Middle frontal gyrus (tissue), 1 donor: ENCODE measurements around the gene SPG11.
"Not testable (repeated sequence)": the region's sequence is repeated elsewhere in the genome, so short reads cannot be mapped to it uniquely, and the experiment has no call there.

Source experiments
- DNase-seq: peaks from one replicate; pipeline ENCODE4 v3.0.0-alpha.2; 2015; ENCODE audit warnings: low spot score; ENCODE audit errors: extremely low spot score

The SPG11 gene

GRCh38 chr15:44633603-44634002 lies 29.9 kb downstream of the SPG11 start:
- DNase-seq = no peak

DNA sequence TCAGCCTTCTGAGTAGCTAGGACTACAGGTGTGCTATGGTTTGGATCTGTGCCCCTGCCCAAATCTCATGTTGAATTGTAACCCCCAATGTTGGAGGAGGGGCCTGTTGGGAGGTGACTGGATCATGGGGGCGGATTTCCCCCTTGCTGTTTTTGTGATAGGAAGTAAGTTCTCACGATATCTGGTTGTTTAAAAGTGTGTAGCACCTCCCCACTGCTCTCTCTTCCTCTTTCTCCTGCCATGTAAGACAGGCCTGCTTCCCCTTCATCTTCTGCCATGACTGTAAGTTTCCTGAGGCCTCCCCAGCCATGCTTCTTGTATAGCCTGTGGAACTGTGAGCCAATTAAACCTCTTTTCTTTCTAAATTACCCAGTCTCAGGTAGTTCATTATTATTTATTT lies 38.2 kb downstream of the SPG11 start:
- not testable (repeated sequence) for DNase-seq

DNA sequence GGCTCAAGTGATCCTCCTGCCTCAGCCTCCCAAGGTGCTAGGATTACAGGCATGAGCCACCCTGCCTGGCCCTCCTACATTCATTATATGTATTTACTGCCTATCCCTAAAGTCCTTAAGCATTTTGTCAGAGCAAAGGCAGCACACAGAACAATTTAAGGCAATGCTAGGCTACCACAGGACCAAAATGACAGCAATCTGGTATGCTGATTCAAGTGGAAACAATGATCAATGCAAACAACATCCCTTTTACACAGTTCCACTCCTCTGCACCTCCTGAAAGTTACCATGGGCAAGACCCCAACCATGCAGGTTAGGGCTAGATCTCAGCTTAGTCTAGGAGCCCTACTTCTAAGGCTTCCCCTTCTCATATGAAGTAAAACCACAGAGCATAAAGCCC lies 40.3 kb downstream of the SPG11 start:
- DNase-seq = no peak

GRCh38 chr15:44620081-44620480 lies 43.4 kb downstream of the SPG11 start:
- DNase-seq = no peak

DNA sequence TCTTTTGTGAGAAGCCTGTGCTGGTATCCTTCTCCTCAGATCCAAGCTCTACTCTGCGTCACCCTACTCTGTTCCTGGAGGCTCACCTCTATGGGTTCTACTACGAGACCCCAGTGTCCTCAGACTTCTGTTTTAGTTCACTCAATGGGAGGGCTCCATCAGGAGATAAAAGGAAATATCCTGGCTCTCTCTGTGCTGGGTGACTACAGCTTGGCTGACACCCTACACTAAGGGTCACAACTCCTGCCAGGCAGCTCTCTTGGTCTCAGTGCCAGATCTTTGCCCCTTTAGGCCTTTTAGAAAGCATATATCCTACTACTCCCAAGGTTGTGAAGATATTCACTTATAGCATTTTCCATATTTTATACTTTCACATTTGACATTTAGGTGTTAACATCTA lies 46.5 kb downstream of the SPG11 start:
- DNase-seq = no peak

DNA sequence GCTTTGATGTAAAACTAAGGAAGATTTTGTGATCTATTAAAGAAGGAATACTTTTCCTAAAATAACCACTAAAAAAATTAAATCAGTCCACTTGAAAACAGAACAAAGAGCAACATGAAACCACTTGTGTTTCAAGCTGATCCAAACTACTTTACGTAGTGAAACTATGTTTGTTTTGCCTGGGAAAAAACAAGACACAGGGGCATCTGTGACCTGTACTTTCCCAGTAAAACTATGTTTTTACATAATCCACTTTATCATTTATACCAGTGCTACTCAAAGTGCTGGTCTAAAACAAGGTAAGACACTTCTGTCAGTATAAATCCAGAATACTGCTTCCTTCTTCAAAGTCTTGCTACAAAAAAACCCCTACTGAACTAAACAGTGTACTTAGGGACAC lies 56.7 kb downstream of the SPG11 start:
- no peak for DNase-seq

GRCh38 chr15:44603126-44603525 lies 60.3 kb downstream of the SPG11 start:
- DNase-seq = no peak

DNA sequence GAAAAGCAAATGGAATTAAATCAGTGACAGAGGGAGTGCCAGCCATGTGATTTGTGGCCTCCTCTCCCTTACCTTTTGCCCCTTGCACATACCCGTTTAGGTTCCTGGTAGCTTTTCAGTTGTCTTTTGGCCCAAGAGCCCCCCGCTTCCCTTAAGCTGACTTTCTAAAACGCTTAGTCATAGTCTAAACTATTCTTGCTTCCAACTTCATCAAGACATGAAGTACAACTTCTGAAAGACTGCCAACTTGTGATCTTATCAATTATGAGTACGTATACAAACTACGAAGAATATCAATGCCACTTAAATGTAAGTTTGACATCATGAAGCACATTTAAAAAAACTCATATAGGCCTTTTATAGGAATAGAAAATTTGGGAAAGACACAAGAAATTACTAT lies 64.6 kb downstream of the SPG11 start:
- DNase-seq = no peak

DNA sequence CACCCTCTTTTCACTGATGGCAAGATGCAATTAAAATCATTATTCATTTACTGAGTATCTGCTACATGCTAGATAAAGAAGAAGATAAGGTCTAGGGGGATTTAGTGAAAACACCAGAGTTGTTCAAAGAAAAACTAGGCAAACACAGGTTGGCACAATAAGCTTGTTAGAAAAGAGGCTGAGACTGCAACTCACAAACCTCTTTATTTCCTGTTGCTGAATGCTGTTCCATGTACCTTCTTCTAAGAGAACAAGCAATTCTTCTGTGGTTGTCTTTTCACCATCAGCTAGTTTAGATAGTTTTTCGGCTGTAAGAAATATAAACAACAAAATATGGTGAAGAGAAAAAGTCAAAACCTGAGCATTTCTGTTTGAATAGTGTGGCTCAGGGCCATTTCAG lies 65.4 kb downstream of the SPG11 start:
- DNase-seq = no peak

DNA sequence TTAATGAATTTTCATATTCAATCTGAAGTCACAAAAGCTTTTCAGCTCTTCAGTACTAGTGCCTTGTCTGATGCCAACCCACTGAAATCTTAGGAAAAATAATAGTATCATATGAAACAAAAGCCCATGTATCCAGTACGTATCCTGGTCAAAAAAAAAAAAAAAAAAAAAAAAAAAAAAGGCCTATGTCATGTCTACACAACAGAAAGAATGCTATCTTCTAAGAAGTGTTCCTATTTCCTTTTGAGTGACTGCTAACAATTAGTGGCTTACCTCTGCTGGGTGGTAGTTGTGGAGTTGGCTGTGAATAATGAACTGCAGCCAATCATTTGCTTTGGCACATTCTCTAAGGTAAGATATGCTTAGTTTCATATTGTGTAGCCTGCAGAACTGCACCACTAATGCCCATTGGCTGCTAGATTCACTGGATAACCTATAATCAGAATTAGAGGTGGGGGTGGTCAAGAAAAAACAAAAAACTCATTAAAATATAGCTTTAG lies 66.9 kb downstream of the SPG11 start:
- DNase-seq = no peak

GRCh38 chr15:44595656-44596510 lies 67.6 kb downstream of the SPG11 start:
- no peak for DNase-seq

DNA sequence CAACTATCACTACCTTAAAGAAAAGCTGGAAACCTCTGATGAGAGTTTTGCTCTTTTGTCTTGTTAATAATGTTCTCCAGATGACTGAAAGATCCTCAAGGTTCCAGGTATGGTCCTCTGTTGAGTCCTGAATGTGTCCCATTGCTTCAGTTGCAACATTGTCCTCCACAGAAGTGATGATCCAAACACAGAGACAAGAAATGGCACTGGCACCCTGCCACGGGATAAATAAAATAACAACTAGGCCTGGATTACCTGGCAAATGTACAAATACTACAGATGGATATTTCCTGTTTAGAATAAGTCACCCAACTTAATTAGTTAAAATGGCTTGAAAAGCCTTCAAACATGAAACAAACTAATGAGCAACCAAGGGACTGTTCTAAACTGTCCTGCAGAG lies 68.2 kb downstream of the SPG11 start:
- DNase-seq = no peak

GRCh38 chr15:44593042-44593736 lies 70.3 kb downstream of the SPG11 start:
- no peak for DNase-seq

GRCh38 chr15:44591326-44591725 lies 72.1 kb downstream of the SPG11 start:
- DNase-seq = no peak

DNA sequence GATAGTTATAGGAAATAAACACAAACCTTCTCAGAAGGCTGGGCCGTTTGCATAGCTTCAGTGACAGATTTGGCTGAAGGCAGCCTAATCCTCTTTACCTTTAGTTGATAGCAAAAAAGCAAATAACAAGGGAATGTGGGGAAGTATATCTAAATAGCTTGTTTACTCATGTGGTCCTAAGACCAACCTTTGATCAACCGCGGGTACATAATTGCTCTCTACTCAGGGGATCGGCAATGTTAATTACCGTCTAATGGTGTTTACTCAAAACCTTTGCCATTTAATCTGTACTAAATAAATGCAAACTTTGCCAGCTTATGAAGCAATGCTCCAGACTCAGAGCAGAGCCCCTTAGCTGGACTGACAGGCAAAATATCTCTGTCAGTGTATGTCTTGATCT lies 74.9 kb downstream of the SPG11 start:
- no peak for DNase-seq

- DNase-seq = no peak
These were observed 77.8 kb downstream of the SPG11 start for GRCh38 chr15:44585633-44586032.

DNA sequence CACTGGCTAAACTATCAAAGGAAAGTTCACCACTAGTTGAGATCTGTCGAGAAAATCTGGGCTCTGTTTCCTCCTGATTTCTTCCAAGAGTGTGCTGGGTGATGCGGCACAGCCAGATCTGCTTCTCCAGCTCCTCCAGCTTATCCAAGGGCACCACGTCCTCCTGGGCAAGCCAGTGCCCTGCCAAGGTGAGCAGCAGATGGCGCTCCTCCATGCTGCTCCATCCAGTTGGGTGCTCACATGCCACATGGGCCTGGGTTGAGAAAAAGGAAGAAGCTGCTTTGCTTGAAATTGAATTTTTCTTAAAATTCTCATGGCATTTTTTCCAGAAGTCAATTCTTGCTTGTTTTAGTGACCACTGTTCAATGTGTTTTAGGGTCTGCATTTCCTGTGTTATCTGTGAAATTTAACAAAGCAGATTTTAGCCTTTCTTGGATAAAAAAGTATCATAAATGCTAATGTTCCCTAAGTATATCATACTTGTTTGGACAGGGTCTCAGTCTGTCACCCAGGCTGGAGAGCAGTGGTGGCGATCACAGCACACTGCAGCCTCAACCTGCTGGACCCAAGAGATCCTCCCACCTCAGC lies 79.2 kb downstream of the SPG11 start:
- DNase-seq = no peak

- no peak for DNase-seq
These were observed 83.4 kb downstream of the SPG11 start for GRCh38 chr15:44580105-44580504.

DNA sequence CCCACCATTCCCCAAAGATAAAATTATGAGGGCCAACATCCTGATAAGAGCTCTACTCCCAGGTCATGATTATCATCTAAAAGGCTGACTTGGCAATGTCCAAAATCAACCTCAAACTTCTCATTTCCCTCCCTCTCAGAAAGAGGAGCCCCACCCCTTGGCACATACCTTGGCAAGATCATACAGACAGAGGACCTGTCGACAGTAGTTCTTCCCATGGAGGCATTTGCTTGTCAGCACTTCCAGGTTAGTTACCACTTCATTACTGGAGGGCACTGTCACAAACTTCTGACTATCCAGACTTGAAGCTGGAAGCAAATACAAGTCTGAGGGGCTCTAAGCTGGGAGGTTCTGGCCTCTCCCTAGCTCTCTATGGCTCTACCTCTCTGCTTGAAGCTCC lies 88.7 kb downstream of the SPG11 start:
- no peak for DNase-seq

DNA sequence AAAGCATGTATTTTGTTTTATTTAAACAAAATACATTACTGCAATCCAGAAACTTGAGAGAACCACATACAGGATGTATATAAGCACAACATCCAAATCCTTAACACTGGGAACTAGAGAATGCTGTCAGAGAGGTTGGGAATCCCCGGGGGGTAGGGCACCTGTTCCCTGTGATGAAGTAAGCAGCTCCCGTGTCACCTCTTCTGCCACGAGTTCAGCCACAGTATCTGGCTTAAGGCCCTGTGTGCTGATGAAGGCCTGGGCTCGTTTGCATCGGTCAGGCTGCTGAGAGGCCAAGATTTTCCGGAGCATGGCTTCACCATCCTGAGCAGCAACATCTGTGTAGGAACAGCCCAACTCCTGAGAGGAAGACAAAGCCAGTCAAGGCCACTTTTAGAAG lies 90.1 kb downstream of the SPG11 start:
- DNase-seq = no peak

DNA sequence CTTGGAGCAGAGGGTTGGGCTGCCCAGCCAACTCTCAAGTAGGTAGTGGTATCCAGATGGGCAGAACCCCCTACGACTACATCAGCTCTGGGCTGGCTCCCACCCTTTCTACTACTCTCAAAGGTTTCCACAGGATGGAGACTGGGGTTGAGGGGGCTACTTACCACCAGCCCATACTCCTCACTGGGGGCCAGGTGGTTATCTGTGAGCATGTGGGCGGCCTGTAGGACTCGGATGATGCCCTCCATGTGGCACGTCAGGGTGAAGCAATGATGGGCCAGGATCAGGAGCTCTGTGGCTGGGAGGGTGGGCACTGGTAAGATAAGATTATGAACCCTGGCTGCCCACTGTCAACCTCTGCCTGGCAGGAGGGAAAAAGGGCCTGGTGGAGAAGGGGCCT lies 93.1 kb downstream of the SPG11 start:
- no peak for DNase-seq

- no peak for DNase-seq
These were observed 94.1 kb downstream of the SPG11 start for GRCh38 chr15:44569316-44569715.
